NCI-H510A treated with DMSO at 0.1 percent for 48 hours (cell line): ENCODE results near the gene COL4A6.

Experiments
- DNase-seq: peaks from one replicate; lab custom pipeline; 2025; lab: John Stamatoyannopoulos, UW

Gene COL4A6

DNA sequence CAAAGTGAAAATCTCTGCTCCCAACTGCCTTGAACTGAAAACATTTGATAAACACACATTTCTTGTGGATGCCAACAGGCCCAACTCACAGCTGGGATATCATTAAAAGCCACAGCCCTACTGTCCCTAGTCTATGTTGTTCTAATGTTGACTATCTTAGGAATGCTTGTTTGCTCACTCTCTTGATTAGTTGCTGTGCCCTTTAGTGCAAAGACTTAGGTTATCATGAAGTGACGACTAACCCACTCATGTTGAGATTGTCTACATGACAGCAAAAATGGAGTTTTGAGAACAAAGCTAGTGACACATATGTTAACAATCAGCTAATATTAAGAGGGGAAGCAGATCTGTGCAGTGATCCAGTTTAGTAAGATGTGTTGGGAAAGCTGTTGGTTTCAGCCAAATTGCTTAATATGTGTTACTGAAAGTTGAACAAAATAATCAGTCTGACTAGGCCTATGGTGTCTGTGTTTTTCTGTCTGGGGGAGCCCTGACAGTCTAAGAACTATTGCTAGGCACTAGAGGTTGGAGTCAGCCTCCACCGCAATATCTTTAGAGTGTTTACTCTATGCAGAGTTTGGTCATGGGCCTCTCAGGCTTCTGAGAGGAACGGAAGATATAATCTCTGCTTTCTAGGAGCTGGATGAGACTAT, 221.2 kb downstream of the COL4A6 start:
- no peak for DNase-seq

DNA sequence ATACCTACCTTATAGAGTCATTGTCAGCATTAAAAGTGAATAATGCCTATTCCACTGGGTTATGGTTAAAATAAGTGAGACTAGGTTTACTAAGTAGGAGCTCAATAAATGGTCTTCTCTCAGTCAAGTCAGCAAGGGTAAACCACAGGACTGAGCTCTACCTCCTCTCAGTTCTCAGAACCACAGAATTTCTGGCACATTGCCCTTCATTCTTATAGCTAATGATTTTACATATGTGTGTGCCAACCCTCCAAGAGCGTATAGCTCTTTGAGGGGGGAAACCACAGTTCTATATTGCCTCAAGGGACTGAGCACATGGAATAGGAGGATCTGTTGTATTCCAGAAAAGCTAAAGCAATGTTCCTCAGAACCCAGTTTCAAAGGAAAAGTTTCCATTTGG, 221.8 kb downstream of the COL4A6 start:
- DNase-seq, result no peak

DNA sequence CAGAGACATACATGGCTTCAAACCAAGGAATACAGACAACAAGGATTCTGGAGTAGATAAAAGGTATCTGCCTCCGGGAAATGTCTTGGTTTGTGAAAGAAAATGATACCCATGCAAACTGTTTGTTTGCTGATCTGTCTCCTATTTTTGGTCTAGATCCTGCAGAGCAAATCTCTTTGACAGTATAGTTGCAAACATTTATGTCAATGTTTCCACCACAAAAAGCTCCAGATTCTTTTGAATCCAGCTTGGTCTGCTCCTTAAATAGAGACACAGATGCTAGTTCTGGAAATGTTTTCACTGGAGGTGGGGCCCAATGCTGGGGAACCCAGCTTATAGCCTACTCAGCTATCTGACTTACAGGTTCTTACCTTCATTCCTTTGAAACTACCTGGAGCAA, 226.9 kb downstream of the COL4A6 start:
- no peak for DNase-seq

DNA sequence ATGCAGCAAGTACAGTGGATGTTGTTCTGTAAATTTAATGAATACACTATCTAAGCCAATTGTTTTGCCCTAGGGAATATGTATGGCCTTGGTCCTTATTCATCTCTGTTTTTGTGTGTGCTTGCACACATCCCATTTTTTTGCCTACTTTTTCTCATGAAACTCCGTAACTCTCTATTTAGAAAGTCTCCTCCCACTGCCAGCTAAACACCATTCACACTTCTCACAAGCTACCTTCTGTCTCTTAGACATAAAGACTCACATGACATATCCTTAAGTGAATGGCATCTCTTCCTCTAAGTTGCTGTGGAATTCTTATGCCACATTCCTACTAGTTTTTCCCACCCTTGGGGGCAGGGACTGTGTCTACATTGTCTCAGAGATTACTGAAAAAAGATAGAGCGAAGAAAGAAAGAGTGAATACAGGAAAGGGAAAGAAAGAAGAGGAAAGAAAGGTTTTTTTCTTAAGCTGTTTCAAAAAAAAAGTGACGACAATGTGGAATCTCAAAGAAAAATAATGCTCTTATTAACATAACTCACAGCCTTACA, 229.1 kb downstream of the COL4A6 start:
- DNase-seq, result no peak

DNA sequence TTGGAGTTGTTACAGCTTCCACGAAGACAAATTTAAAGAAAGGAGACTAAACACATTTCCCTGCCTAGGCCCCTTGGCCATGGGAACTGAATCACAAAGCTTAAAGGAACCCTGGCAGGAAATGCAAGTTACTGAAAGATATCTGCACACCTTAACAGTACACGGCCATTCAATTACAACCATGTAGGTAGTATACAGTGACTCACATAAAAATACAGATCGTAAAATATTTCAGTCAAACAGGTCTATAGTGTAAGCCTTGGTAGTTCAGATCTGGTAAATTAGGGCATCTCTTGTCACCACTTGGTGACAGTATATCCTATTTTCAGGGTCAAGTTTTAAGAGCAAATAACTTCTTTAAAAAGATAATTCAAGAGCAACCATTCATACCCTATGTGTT, 234.7 kb downstream of the COL4A6 start:
- no peak for DNase-seq

DNA sequence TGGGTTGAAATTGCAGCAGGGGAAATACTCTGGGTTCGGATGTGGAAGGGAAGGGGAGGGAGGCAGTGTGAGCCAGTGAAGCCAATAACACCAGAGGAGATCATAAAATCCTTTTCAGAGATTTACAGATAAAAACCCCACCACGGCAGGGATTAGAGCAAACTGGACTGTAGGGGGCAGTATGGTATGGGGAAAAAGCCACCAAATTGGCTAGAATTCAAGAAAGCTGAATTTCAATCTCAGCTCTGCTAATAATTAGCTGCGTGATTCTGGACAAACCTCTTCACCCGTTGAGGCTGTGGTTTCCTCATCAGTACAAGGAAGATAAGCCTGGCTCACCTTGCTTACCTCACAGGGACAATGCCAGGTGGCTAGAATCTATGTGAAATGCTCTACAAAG, 238.5 kb downstream of the COL4A6 start:
- DNase-seq, result peak; percentile 3

DNA sequence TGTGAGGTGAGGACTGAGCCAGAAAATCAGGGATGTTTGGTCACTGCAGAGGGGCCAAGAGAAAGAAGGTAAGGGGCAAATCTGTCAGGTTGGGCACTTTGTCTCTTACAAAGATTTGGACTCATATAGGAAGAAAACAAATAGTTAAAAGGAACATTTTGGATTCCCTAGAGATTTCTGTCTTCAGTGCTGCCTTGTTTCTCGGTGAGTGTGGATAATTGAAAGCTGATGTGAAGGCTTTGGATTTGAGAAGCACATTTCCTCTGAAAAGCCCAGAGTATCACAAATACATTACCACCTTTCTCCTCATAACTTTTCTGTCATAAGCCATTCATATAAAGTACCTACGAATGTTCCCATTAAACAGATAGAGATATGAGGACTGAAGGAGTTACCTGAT, 239.2 kb downstream of the COL4A6 start:
- no peak for DNase-seq

DNA sequence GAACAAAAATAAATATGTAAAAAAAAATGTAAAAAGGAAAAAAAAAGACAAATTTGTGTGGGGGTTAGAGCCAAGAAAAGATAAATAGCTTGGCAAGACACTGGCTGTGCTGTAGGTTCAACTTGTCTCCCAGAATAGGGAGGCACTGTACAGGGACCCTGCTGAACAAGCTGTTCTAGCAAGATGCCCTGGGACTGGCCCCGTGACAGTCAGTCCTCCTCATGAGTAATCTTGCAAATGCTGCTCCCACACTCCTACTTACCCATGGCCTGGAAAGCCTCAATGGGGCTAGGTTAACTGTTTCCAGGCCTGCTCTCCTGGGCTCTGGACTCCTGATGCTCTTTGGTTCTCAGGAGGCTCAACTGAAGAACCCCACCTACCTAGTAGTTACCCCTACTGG, 239.8 kb downstream of the COL4A6 start:
- no peak for DNase-seq

DNA sequence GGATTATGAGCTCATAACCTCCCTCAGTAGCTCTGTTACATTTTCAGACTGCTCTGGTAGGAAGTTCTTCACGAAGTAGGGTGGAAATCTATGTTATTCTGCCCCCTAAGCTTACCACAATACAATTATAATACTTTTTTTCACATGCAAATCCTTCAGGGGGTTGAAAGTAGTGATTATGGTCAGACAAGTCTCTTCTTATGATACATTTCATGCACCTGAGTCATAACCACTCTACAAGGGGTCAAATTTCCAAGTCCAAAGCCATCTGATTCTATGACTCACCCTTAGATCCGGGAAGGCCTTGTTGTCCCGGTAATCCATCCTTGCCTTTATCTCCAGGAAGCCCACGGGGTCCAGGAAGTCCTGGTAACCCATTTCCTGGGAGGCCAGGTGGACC, 251.4 kb downstream of the COL4A6 start:
- no peak for DNase-seq

DNA sequence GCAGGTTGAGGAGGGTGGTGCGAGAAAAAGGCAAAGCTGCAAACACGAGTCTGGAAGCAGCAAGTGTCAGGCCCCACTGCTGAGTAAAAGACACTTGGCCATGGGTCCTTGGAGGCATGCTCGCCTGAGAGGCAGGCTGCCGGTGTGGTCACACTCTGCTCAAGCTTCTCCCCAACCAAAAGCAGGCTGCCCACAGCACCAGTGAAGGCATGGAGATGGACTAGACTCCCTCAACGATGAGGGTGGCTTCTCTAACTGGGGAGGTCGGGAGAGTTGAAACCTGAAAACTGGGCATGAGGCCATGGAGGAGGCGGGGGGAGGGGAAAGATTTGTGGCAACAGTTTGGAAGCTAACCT, 260.1 kb downstream of the COL4A6 start:
- no peak for DNase-seq

DNA sequence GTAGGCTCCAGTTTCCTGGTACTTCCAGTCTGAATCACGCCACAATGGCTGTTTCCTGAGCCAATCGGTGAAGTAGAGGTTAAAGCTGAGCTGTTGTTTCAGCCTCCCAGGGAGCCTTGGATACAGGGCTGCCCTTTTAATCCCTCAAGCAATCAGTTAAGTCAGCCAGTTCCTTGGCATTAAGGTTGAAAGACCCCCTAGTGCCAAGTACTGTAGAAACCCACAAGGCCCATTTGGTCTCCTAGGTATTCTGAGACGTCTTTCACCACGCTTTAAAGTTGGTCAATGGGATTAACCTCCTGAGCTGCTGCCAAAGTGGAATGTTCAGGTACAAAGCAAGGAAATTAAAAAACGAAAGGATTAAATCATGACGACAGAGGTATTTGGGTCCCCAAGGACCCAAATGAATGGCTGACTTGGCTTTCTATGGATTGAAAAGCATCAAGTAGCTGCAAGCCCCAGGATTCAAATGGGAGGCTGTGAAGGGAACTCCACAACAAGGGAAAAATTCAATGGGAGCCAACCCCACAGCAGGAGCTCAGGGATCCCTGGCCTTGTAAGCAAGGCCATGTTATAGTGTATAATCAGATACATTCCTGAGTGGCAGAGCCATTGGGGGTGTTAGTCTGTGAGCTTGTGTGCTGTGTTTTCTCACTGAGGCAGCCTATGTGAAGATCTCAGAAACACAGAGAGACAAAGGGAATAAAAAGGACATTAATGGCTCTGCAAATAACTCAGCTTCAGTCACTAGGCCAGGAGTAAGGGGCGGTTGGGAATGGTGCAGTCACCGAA, 260.7 kb downstream of the COL4A6 start:
- no peak for DNase-seq

DNA sequence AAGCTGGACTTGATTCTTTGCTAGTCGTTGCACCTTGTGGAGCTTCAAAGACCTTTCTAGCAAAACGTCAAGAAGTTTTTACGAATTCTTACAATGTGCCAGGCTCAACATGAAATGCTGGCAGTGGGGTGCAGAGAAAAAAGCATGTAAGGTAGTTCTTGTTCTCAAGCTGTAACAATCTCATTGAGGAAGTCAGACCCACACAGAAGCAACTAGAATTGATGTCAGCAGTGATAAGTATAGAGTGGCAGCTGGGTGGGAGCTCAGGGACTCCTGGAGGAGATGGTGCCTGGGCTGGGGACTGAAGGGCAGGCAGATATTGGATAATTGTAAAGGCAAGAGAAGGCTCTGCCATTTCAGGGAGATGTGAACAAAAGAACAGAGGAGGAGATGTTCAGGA, 264.3 kb downstream of the COL4A6 start:
- DNase-seq, result no peak

DNA sequence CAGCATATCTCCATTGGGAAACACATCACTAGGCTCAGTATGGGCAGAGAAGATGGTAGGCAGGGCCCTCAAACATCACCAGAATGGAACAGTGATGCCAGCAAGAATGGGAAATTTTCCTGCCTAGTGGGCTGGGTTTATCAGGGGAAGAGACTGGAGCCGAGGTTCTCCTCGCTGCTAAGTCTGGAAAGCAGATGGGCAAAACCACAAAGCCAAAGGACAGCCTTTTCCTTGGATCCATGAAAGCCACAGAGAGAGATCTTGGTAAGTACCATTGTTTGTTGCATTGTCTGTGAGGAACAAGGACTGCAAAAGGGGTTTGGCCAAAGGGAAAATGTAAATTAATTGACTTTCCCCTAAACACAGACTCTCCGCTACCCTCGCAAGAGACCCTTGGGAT, 266.6 kb downstream of the COL4A6 start:
- no peak for DNase-seq

DNA sequence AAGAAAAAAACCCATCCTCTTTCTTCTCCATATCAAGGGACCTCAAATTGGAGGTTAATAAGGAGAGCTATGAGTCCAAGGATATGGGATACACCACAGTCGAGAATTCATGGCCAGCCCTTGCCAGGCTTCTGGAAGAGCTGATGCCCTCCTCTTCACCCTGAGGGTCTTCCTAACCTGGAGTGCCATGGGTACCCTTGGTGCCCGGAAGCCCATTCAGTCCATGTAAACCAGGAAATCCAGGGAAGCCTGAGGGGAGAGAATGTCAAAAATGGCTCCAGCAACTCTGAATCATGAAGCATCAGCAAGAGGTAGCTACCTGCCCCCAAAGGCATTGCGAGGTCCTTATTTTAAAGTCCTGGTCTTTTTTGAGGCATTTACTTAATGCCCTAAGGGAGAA, 268.5 kb downstream of the COL4A6 start:
- DNase-seq, result no peak

DNA sequence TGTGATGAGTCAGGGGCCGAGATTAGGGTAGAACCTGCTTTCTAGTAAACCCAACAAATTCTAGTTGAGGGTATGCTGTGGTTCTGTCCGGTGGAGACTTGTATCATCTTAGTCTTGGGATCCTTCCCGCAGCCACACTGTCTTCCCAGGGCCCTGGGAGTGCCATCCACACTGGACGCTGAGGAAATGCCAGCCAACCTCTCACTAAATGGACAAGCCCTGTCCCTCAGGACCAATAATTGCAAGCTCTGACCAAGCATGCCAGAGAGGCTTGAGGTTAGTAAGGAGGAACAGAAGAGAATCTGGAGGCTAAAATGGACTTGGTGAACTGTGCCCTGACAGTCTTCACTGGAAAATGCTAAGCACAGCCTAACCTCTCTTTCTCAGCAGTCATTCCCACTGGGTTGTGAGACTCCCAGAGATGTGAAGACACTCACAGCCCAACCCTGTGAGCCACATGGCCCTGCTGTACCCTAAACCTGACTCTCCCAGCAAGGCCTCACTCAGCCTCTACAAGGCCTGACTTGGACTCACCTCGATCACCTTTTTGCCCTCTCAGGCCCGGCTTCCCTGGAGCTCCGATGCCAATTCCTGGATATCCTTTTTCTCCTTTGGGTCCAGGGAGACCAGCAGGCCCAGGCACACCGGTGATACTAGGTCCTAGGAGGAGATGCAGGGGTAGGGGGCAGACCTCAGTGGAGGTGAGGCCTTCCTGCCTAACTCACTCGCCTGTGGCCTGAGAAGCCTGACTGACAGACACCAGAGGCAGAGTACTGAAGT, 269.1 kb downstream of the COL4A6 start:
- no peak for DNase-seq

DNA sequence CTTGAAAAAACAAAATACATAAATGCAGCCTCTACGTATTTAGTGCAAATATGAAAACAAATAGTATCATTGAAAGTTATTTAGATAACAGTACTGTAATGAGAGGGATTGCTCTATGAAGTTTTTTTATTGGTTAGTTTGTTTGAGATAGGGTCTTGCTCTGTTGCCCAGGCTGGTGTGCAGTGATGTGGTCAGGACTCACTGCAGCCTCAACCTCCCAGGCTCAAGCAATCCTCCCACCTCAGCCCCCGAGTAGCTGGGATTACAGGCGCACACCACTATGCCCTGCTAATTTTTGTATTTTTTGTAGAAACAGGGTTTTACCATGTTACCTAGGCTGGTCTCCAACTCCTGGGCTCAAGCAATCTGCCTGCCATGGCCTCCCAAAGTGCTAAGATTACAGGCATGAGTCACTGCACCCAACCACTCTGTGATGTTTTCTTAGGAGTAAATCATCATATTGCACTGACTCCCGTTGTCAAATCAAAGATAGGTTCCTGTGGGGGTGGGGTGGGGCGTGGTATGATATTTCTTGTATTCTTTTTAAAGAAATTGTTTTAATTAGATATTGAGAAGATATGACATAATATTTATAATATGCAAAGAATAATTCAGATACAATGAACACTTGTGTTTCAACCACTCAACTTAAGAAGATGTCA, 270.9 kb downstream of the COL4A6 start:
- DNase-seq, result no peak

DNA sequence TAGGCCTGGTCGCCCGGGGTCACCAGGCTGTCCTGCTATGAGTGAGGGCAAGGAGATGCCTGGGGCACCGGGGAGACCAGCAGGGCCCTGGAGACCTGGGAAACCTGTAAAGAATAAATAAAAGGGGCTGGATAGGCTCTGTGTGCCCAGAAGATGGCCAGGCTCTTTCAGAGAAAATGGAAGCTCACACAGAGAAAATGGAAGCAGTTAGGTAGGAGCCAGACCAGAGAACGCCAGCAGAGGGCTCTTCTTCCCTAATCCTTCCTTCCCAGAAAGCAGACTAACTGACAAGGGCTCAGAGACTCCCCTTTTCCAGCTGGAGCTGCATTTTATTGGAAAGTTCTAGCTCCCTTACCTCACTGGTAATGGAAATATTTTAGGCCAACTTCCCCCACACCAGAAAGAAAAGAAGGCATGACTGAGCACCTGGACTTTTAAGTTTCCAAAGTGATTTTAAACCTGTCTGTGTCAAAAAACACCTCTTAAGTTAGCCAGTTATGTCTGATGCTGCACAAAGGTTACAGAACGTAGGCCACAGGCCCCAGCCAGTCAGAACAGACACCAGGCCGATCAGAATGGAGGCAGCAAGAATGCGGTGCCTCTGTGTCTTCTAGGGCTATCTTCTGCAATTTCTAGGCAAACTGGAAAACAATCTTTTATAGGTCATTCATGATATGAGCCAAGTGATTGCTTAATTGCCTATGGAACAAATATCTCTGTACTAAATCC, 272.7 kb downstream of the COL4A6 start:
- DNase-seq, result peak; percentile 14

DNA sequence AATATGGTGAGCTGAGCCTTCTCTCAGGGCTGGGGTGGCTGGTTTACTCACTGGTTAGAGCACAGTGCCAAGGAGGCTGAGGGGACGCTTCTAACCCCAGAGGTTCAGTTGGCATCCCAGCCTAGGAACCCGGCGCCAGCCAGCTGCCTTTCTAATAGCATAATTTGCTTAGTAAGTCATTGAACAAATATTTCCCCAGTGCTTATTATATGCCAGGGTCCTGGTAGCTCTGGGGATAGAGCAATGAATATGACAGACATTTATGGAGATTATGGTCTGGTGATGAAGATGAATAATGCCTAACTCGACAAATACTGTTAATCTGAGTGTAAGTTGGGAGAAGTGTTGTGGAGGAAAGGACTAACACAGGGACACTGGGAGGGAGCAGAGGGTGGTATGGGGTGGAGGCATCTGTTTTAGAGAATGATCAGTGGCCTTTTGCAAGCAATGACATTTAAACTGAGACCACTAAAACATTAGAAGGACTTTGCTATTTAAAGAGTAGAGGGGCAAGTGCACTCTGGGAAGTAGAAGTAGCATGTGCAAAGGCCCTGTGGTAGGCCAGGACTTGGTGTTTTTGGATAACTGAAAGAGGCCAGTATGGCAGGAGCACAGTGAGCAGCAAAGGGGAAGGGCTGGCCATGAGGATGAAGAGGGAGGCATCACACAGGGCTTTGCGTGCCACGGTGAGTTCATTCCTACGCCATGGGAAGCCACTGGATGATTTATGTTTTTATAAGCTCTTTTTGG, 274.7 kb downstream of the COL4A6 start:
- DNase-seq, result no peak

DNA sequence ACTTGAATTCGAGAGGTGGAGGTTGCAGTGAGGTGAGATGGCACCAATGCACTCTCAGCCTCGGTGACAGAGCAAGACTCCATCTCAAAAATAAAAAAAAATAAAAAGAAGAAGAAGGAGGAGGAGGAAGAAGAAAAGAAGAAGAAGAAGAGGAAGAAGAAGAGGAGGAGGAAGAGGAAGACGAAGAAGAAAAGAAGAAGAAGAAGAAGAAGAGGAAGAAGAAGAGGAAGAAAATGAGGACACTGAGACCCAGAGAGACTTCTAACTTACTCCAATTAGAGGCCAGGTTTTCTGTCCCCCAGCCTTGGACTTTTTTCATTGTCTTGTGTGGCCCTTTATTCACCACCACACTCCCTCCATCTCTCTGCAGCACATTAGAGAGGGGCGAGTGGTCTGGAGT, 276.0 kb downstream of the COL4A6 start:
- DNase-seq, result no peak

DNA sequence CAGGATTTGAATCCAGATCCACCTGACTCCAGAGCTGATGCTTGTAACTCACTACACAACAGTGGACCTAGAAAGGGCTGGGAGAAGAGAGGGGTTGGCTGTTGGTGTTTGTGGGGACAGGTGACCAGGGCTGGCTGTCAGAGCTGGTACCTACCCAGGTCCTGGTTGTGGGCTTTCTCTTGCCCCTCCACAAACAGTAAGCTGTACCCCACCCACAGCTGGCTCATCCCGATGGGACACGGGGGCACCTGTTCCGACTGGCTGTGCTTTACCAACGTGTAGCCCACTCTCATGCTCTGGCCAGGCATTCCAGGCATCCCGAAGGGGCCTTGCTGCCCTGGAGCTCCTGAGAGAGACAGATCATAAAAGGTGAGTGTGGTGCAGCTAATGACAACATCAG, 277.9 kb downstream of the COL4A6 start:
- DNase-seq, result no peak
